Forelimb muscle (tissue), 1 donor: ENCODE results near the gene EIF3L. TPM values are rescaled to one million over a fixed set of nuclear protein-coding genes. Genes with fewer than 3 reads are reported as not detected.

ENCODE experiments used
- DNase-seq: peaks from one replicate; pipeline ENCODE4 v3.0.0-alpha.2; 2013; ENCODE audit warnings: low read depth
- polyA plus RNA-seq: library from polyadenylated mRNA; unstranded; fragments of 120-200 nt; gene quantifications from one replicate; pipeline ENCODE4 v1.2.1, GENCODE V29; 2013; ENCODE audit not compliant: insufficient read length

Gene EIF3L
- polyA plus RNA-seq, 1 donor, result 1,359 TPM

DNA sequence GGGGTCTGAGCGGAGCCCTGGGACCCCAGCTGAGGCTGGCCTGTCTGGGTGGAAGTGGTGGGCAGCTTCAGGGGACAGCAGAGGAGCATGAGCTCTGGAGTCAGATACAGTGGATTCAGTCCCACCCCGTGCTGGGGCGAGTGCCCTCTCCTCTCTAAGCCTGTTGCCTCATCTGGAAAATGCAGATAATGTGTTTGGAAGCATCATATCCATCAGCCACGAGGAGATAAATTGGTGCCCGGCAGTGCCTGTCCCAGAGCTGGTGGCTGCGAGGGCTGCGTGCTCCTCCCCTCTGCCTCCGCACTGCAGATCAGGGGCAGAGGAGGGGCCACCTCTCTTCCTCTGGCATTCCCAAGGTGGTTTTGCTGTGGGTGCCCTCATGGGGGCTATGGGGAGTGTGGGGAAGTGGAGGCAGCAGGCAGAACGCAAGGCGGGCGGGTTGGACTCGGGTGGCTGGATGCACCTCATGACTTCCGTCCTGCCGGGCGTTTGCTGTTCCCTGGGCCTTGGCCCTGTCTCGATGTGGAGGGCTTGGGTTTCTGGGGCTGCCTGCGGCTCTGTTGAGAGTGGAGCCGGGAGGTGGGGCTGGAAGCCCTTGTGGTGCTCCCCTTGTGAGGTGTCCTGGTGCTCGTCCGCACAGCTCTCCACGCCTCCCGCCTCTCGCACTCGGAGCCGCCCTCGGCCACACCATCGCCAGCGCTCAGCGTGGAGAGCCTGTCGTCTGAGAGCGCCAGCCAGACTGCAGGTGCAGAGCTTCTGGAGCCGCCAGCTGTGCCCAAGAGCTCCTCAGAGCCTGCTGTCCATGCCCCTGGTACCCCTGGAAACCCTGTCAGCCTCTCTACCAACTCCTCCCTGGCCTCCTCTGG lies 77.8 kb downstream of the EIF3L start:
- DNase-seq, result no peak

GRCh38 chr22:37927637-37927936 lies 78.4 kb downstream of the EIF3L start:
- no peak for DNase-seq

DNA sequence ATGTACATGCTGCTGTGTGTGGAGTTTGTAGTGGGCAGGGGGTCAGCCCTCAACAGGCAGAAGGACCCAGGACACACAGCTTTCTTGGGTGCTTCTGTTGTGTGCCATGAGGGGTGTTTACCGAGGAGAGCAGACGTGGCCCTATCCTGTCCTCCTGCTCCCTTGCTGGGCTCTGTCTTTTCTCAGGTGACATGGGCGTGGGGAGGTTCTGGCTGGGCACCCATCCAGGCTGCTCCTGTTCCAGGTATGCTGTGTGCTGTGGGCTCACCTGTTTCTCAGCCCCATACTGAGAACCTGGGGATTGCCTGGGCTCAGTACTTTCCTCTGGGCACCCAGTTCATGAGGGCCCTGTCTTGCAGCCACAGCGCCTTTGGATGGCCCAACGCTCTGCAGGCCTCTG lies 80.2 kb downstream of the EIF3L start:
- no peak for DNase-seq

DNA sequence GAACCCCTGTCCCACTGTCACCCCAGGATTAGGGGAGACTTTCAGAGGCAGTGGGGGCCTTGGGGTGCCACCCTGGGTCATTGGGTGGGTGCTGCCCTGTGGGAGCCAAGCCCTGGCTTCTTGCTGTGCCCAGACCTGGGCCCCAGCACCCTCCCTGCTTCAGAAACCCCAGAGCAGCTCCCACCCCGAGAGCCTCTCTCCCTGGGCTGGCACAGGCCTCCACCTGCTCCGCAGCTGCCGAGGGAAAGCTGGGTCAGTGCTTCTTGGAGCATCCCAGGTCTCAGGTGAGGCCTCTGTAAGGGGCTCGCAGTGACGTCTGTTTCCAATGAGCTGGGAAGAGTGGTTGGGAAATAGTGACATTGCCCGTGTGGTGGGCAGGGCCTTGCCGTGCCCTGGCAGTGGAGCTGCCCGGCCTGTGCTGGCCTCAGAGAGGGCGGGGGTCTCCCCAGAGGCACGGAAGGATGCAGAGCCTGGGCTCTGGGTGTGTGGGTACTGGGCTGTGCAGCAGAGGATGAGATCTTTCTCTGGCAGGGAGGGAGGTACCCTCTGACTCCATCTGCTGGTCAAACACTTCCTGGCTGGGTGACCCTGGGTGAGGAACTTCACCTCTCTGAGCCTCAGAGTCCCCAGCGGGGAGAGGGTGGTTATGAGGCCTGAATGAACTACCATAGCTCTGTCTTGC lies 81.2 kb downstream of the EIF3L start:
- no peak for DNase-seq

- DNase-seq, result no peak
Observed at GRCh38 chr22:37930952-37931440, 81.8 kb downstream of the EIF3L start.

DNA sequence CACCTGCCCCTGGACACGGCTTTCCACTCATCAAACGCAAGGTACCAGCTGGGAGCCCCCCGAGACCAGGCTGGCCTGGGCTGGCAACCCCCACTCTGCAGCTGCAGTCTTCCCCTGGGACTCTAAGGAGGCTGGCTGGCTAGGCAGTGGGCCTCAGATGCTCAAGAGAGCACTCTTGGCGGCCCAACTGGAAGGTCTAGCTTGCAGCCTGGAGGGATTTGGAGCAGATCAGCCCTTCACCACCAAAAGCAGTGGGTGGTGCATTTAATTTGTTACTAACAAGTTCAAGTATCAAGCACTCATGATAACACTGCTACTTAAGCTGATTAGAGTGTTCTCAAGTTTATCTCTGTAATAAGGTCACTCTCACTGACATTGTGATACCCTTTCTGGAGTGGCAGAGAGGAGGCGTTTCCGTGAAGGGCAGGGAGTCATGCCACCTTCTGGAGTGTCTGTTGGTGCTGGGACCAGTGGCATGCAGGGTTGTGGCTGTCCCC lies 82.7 kb downstream of the EIF3L start:
- DNase-seq, result no peak

GRCh38 chr22:37932401-37932800 lies 83.2 kb downstream of the EIF3L start:
- DNase-seq, result no peak

GRCh38 chr22:37932821-37933578 lies 83.8 kb downstream of the EIF3L start:
- DNase-seq, result no peak

DNA sequence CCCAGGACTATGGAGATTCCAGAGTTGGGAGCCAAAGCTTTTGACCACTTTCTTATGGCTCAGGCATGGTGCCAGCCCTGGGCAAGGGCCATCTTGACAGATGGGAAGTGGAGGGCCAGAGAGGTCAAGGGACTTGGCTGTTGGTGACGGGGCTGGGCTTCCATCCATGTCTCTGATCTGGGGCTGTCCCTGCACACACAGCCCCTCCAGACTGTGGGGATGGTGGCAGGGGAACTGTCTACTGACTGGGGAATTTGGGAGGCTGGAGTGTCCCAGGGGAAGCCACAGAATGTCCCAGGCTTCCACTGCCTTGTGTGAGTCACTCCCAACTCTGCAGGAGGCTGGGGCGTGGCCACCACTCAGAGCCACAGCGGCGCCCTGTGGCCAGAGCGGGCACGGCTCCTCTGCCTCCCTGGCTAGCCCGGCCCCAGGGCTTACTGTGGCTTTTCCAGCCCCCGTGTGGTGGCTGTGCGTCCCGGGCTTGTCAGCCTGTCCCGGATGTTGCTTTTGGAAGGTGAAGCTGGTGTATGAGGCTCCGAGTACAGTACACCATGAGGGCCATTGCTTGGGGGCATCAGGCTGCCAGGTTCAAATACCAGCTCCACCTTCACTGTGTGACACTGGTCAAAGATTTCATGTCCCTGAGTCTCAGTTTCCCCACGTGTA lies 84.6 kb downstream of the EIF3L start:
- DNase-seq, result peak; percentile 20

Other genes starting within 250 kb of the EIF3L start
- gene GGA1, start 240.6 kb upstream of the EIF3L start, polyA plus RNA-seq, result 44.8 TPM
- 10.5 TPM for gene SH3BP1, start 209.8 kb upstream of the EIF3L start, polyA plus RNA-seq
- 17.3 TPM for gene PDXP, start 190.7 kb upstream of the EIF3L start, polyA plus RNA-seq
- gene LGALS1, start 173.8 kb upstream of the EIF3L start, polyA plus RNA-seq, result 1,611 TPM
- gene NOL12, start 163.1 kb upstream of the EIF3L start, polyA plus RNA-seq, result 15.9 TPM
- 39.9 TPM for gene TRIOBP, start 152.4 kb upstream of the EIF3L start, polyA plus RNA-seq
- gene GCAT, start 41.5 kb upstream of the EIF3L start, polyA plus RNA-seq, result 5.9 TPM
- gene GALR3, start 26.0 kb upstream of the EIF3L start, polyA plus RNA-seq, result 0.11 TPM
- 10.8 TPM for gene ANKRD54, start 5.1 kb upstream of the EIF3L start, polyA plus RNA-seq
- gene MICALL1, start 56.9 kb downstream of the EIF3L start, polyA plus RNA-seq, result 47.2 TPM
- gene C22orf23, start 104.2 kb downstream of the EIF3L start, polyA plus RNA-seq, result 10.2 TPM
- gene POLR2F, start 104.3 kb downstream of the EIF3L start, polyA plus RNA-seq, result 43.4 TPM
- 4.9 TPM for gene SOX10, start 135.1 kb downstream of the EIF3L start, polyA plus RNA-seq
- gene PICK1, start 208.0 kb downstream of the EIF3L start, polyA plus RNA-seq, result 9.3 TPM
- 2.7 TPM for gene SLC16A8, start 234.8 kb downstream of the EIF3L start, polyA plus RNA-seq